ENCODE measurements around the gene CSNK1G1.
"Not testable (repeated sequence)": the region's sequence is repeated elsewhere in the genome, so short reads cannot be mapped to it uniquely, and the experiment has no call there.

CSNK1G1 gene

GRCh38 chr15:64348455-64348854, 7.5 kb downstream of the CSNK1G1 start:
- no peak for DNase-seq

GRCh38 chr15:64346242-64346641, 9.7 kb downstream of the CSNK1G1 start:
- DNase-seq = not testable (repeated sequence)

GRCh38 chr15:64344651-64345294, 11.2 kb downstream of the CSNK1G1 start:
- DNase-seq = no peak

GRCh38 chr15:64343841-64344240, 12.1 kb downstream of the CSNK1G1 start:
- DNase-seq = no peak

GRCh38 chr15:64343222-64343621, 12.8 kb downstream of the CSNK1G1 start:
- no peak for DNase-seq

- no peak for DNase-seq
These were observed 14.0 kb downstream of the CSNK1G1 start for GRCh38 chr15:64341961-64342360.

- DNase-seq = no peak
These were observed 15.6 kb downstream of the CSNK1G1 start for GRCh38 chr15:64340355-64340754.

GRCh38 chr15:64337761-64338160, 18.2 kb downstream of the CSNK1G1 start:
- DNase-seq = no peak

- DNase-seq = peak; percentile 38
These were observed 21.7 kb downstream of the CSNK1G1 start for GRCh38 chr15:64333986-64334929.

- DNase-seq = no peak
These were observed 22.5 kb downstream of the CSNK1G1 start for GRCh38 chr15:64333516-64333915.

GRCh38 chr15:64331668-64332067, 24.3 kb downstream of the CSNK1G1 start:
- DNase-seq = not testable (repeated sequence)

- not testable (repeated sequence) for DNase-seq
These were observed 29.0 kb downstream of the CSNK1G1 start for GRCh38 chr15:64326975-64327374.

- not testable (repeated sequence) for DNase-seq
These were observed 29.5 kb downstream of the CSNK1G1 start for GRCh38 chr15:64326458-64326857.

- no peak for DNase-seq
These were observed 31.7 kb downstream of the CSNK1G1 start for GRCh38 chr15:64324165-64324877.

- no peak for DNase-seq
These were observed 40.8 kb downstream of the CSNK1G1 start for GRCh38 chr15:64315216-64315615.

GRCh38 chr15:64314456-64314855, 41.5 kb downstream of the CSNK1G1 start:
- DNase-seq = no peak

- no peak for DNase-seq
These were observed 44.4 kb downstream of the CSNK1G1 start for GRCh38 chr15:64311566-64311965.

GRCh38 chr15:64310036-64310435, 45.9 kb downstream of the CSNK1G1 start:
- DNase-seq = no peak

- no peak for DNase-seq
These were observed 50.7 kb downstream of the CSNK1G1 start for GRCh38 chr15:64305261-64305660.

- no peak for DNase-seq
These were observed 66.4 kb downstream of the CSNK1G1 start for GRCh38 chr15:64289550-64289949.

GRCh38 chr15:64288999-64289398, 67.0 kb downstream of the CSNK1G1 start:
- no peak for DNase-seq

GRCh38 chr15:64288577-64288976, 67.4 kb downstream of the CSNK1G1 start:
- DNase-seq = no peak

- no peak for DNase-seq
These were observed 68.0 kb downstream of the CSNK1G1 start for GRCh38 chr15:64287953-64288352.

Data from activated CD4-positive, alpha-beta T cell treated with anti-CD3 and anti-CD28 coated beads for 4 hours (primary cell).